Pons (tissue), 1 donor: Measurements from ENCODE around the gene GDE1.

Experiments
- DNase-seq: peaks from one replicate; pipeline ENCODE4 v3.0.0-alpha.2; 2016; ENCODE audit warnings: low spot score

GDE1 gene

DNA sequence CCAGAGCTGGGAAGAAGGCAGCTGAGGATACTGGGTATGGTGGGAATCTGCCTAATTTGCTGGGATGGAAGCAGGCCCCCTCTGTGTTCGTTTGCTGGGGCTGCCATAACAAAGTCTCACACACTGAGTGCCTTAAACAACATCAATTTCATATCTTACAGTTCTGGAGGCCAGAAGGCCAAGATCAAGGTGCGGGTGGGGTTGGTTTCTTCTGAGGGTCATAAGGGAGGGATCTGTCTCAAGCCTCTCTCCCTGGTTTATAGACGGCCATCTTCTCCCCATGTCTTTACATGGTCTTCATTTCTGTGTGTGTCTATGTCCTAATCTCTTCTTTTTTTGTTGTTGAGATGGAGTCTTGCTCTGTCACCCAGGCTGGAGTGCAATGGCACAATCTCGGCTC is 35.8 kb downstream of the GDE1 start:
- DNase-seq, result no peak

GRCh38 chr16:19485611-19486010 is 36.3 kb downstream of the GDE1 start:
- DNase-seq, result no peak

GRCh38 chr16:19484096-19484495 is 37.8 kb downstream of the GDE1 start:
- no peak for DNase-seq

DNA sequence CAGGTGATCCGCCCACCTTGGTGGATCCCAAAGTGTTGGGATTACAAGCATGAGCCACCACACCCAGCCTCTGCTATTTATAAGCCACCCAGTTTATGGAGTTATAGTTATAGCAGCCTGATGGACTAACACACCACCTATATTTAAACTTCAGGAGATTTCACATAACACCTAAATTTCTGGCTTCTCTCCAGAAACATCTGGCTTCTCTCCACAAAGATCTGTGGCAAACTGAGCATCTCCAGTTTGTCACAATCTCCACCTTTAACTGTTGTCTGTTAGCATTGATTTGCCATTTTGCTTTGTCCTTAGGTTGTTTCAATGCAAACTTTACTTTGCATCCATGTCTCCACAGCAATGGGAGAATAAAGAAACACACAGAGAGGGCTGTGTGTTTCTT is 39.6 kb downstream of the GDE1 start:
- no peak for DNase-seq

DNA sequence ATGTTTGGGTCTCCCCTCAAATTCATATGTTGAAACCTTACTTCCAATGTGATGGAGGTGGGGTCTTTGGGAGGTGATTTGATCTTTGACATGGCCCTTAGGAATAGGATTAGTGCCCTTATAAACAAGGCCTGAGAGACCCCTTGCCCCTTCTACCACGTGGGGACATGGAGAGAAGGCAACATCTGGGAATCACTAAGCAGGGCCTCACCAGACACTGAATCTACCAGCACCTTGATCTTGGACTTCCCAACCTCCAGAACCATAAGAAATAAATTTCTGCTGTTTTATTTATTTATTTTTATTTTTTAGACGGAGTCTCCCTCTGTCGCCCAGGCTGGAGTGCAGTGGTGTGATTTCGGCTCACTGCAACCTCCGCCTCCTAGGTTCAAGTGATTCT is 40.1 kb downstream of the GDE1 start:
- no peak for DNase-seq

DNA sequence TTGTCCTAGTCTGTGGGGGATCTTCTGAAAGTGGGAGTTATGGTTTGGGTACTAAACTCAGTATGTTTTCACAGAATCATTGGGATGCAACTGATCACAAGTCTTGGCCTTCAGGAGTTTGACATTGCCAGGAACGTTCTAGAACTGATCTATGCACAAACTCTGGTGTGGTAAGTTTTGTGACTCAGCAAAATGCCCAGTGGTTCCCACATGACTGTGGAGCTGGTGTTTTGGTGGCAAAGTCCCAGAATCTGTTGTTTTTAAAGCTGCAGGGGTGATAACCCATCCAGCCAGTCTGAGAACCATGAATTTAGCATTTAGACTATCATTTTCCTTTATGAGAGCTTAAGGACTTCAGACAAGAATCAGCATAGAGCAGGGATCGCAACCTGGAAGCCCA is 40.6 kb downstream of the GDE1 start:
- no peak for DNase-seq

DNA sequence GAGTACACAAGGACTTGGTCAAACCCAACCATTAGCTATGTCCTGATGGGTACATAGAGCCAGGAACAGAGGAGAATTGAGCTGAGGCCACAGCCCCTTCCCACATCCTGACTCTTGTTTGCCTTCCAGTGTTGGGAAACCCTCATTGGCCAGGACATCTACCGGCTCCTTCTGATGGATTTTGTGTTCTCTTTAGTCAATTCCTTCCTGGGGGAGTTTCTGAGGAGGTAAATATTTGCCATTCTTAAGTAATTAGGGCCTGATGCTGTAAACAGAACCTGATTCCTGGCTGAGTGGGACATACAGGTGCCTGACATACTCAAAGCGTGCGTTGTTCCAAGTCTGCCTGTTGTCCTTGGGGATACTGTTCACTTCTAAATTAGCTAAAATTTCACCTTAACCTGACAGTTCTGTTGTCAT is 42.6 kb downstream of the GDE1 start:
- DNase-seq, result no peak

- no peak for DNase-seq
These were observed 43.4 kb downstream of the GDE1 start for GRCh38 chr16:19478505-19478904.

GRCh38 chr16:19474617-19475016 is 47.3 kb downstream of the GDE1 start:
- no peak for DNase-seq

GRCh38 chr16:19472482-19472881 is 49.4 kb downstream of the GDE1 start:
- DNase-seq, result no peak

GRCh38 chr16:19468300-19468699 is 53.6 kb downstream of the GDE1 start:
- no peak for DNase-seq

- DNase-seq, result no peak
These were observed 58.2 kb downstream of the GDE1 start for GRCh38 chr16:19463468-19464315.

DNA sequence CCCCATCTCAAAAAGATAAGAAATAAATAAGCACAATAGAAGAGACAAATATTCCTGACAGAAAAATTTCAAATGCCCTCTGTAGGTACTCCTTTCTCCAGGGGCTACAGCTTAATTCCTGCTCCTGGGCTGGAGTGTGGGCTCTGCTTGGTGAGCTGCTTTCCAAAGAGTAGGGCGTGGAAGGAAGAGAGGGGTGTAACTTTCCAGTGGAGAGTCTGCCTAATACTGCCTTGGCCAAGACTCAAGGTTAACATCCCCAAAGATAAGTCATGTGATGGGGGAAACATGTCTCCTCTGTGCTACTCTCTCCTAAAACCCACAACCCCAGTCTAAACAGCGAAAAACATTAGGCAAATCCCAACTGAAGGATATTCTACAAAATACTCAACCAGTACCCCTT is 61.5 kb downstream of the GDE1 start:
- no peak for DNase-seq

DNA sequence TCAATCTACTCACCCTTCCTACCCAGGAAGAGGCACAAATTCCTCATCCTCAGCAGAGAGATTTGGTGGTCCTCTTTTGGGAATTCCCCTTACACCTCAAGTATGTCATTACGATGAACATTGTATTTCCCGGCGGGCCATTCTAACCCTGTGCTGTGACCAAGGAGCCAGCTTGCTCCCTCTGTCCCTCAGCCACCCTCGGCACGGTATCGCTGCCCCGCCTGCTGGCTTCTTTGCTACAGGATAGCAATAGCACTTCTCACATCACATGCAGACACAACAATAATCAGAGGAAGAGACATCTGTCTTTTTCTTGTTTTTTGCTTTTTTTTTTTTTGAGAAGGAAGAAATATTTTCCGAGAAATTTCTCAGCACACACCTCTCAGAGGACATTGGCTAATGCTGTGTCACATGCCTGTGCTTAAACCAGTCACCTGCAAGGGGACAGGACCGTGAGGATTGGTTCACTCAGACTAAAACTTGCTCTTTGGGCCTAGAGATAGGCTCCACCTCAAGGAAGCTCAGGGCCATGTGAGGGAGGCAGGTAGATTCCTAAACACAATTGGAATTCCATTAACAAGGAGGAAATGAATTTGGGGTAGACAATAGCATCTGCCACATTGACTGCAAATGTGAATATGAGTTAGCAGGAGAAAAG is 63.0 kb downstream of the GDE1 start:
- DNase-seq, result no peak
